LNCaP clone FGC (cell line): ENCODE data around the gene DDOST.

Source experiments
- DNase-seq: peaks from one replicate; pipeline ENCODE4 v3.0.0-alpha.2; 2011; ENCODE audit warnings: low read depth
- H3K4me3 ChIP-seq: 2 replicates; pipeline ENCODE4 v1.5.1; 2011; ENCODE audit warnings: mild to moderate bottlenecking, low read depth, low read length, control low read depth
- TF ChIP-seq, protein P1 (sequence below): IDR thresholded peaks from 2 replicates; pipeline ENCODE4 v1.5.1; 2012; ENCODE audit warnings: mild to moderate bottlenecking; ENCODE audit not compliant: control insufficient read depth, insufficient read depth; ENCODE audit errors: extremely low read depth

DDOST gene

DNA sequence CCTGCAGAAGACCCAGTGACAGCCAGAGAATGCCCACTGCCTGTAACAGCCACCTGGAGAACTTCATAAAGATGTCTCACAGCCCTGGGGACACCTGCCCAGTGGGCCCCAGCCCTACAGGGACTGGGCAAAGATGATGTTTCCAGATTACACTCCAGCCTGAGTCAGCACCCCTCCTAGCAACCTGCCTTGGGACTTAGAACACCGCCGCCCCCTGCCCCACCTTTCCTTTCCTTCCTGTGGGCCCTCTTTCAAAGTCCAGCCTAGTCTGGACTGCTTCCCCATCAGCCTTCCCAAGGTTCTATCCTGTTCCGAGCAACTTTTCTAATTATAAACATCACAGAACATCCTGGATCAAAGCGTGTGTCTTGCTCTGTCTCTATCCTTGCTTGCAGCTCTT is 42.6 kb downstream of the DDOST start:
- no peak overlapping the region for H3K4me3 ChIP-seq
- TF ChIP-seq, protein P1, sequence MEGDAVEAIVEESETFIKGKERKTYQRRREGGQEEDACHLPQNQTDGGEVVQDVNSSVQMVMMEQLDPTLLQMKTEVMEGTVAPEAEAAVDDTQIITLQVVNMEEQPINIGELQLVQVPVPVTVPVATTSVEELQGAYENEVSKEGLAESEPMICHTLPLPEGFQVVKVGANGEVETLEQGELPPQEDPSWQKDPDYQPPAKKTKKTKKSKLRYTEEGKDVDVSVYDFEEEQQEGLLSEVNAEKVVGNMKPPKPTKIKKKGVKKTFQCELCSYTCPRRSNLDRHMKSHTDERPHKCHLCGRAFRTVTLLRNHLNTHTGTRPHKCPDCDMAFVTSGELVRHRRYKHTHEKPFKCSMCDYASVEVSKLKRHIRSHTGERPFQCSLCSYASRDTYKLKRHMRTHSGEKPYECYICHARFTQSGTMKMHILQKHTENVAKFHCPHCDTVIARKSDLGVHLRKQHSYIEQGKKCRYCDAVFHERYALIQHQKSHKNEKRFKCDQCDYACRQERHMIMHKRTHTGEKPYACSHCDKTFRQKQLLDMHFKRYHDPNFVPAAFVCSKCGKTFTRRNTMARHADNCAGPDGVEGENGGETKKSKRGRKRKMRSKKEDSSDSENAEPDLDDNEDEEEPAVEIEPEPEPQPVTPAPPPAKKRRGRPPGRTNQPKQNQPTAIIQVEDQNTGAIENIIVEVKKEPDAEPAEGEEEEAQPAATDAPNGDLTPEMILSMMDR, result no peak
- DNase-seq, result no peak

DNA sequence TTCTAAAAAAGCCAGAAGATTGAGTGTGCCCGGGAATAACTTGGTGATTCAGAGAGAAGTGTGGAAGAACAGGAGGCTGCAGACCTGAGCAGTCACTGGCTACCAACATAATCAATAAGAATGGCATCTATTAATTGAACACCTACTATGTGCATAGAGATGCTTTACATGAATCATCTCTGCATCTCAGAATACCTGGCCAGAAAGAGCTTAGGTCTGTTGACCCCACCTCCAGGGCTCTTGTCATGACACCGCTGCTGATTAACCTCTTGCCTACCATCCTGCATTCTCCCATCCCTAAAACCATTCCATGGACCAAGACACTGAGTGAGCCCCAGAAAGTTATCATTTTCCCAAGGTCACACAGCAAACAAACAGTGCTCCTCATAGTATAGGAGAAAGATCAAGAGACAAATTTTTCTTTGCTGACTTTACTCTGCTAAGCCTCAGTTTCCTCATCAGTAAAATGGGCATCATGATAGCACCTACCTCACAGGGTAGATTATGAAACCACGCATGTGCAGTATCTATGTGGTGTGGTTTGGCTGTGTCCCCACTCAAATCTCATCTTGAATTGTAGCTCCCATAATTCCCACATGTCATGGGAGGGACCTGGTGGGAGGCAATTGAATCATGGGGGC is 44.2 kb downstream of the DDOST start:
- TF ChIP-seq, protein P1, result no peak
- no peak for DNase-seq
- H3K4me3 ChIP-seq, result no peak overlapping the region

DNA sequence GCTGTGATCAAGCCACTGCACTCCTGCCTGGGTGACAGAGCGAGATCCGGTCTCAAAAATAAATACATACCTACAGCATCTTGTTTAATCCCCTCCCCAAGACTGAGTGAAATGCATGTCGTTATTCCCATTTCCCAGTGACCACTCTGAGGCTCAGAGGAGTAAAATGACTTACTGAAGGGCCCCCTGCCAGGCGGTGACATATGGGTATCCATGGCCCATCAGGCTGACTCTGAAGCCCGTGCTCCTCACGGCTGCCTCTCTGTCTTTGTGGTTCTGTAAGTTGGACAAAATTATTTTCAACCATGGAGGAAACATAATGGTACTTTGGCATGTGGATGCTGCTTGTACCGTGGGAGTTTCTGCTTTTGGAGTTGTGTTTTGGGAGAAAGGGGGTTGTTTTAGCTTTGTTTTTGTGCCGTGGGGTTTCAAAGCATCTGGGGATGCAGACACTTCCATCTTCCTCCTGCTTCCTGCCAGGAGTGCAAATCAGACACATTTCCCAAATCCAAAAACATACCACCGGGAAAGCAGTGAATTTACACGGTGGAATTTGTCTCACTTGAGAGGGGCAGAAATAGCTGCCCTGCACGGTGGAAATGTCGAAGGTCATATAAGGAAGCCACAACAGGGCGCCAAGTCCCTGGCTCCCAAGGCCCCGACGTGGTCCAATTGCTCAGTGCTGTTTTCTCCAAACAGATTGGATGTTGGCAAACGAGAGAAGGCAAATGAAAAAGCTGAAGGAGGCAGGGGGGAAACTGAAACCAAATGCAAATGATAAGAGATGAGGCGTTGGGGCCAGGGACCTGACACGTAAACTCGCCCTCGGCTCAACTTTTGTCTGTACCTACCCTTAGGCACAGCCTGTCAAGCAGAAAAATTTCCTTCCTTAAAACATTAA is 45.0 kb downstream of the DDOST start:
- H3K4me3 ChIP-seq, result no peak overlapping the region
- TF ChIP-seq, protein P1, result no peak
- DNase-seq, result no peak

DNA sequence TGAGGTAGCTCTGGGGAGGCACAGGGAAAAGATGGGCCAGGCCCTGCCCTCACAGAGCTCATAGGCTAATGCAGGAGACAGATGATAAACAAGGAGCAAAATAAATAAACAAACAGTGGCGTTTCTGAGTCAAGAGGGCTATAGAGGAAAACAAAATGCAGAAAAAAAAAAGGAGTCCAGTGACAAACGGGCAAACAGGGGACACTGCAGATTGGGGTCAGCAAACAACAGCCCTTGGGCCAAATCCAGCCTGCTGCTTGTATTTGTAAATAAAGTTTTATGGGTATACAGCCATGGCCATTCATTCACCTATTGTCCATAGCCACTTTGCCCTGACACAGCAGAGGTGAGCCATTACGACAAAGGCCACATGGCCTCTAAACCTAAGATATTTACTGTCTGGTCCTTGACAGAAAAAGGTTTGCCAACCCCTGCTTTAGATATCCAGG is 47.0 kb downstream of the DDOST start:
- TF ChIP-seq, protein P1, result no peak
- no peak overlapping the region for H3K4me3 ChIP-seq
- no peak for DNase-seq

DNA sequence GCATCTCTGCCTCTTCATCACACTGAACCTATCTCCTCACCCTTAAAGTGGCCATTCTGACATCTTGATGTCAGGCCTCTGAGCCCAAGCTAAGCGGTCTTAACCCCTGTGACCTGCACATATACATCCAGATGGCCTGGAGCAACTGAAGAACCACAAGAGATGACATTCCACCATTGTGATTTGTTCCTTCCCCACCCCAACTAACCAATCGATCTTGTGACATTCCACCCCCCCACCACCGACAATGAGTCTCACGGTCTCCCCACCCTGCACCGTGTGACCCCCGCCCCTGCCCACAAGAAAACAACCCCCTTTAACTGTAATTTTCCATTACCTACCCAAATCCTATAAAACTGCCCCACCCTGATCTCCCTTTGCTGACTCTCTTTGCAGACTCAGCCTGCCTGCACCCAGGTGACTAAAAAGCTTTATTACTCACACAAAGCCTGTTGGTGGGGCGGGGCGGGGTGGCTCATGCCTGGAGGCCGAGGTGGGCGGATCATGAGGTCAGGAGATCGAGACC is 48.9 kb downstream of the DDOST start:
- no peak overlapping the region for H3K4me3 ChIP-seq
- DNase-seq, result no peak

DNA sequence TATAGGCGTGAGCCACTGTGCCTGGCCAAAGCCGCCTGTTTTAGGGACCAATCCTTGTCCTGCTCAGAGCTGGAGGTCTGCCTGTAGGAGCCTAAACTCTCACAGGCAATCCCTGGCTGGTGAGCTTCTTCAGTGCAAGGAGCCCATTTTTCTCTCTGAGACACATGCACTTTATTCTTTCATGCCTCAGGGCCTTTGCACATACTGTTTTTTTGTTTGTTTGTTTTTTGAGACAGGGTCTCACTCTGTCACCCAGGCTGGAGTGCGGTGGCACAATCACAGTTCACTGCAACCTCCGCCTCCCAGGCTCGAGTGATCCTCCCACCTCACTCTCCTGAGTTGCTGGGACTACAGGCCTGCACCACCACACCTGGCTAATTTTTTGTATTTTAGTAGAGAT is 49.5 kb downstream of the DDOST start:
- no peak overlapping the region for H3K4me3 ChIP-seq
- TF ChIP-seq, protein P1, result no peak
- no peak for DNase-seq

More for the DNA sequence above, 48.9 kb downstream of the DDOST start:
- TF ChIP-seq, protein P1, result no peak
